HepG2 (cell line): ENCODE data around the gene CDX2. TPM values are rescaled to one million over a fixed set of nuclear protein-coding genes. Genes with fewer than 3 reads are reported as not detected.

Source experiments
- CTCF ChIP-seq: sonication (generic); formaldehyde crosslinking; IDR thresholded peaks from 2 replicates; pipeline ENCODE4 v1.5.0; 2020; ENCODE audit warnings: mild to moderate bottlenecking, missing genetic modification reagents, moderate library complexity
- FOXA3 ChIP-seq: IDR thresholded peaks from 2 replicates; pipeline ENCODE4 v1.6.1; 2016; ENCODE audit warnings: missing genetic modification reagents, missing compliant biosample characterization
- HOXA7 ChIP-seq: sonication (generic); formaldehyde crosslinking; IDR thresholded peaks from 2 replicates; pipeline ENCODE4 v1.8.1; 2022; ENCODE audit warnings: mild to moderate bottlenecking, missing genetic modification reagents, moderate library complexity
- SMC3 ChIP-seq: IDR thresholded peaks from 2 replicates; pipeline ENCODE4 v1.6.1; 2011; ENCODE audit warnings: low read length, improper control_type of control experiment
- SRSF4 ChIP-seq: fragments of 200-400 bp; formaldehyde crosslinking; IDR thresholded peaks from one replicate; pipeline ENCODE4 v1.6.1; 2018; ENCODE audit warnings: mild to moderate bottlenecking, low read depth, low read length, moderate library complexity; ENCODE audit not compliant: poor library complexity, severe bottlenecking
- THAP8 ChIP-seq: sonication (generic); formaldehyde crosslinking; IDR thresholded peaks from 2 replicates; pipeline ENCODE4 v1.5.1; 2020; ENCODE audit warnings: missing genetic modification reagents, mild to moderate bottlenecking, borderline replicate concordance
- ZBTB2 ChIP-seq: sonication (generic); formaldehyde crosslinking; IDR thresholded peaks from 2 replicates; pipeline ENCODE4 v1.8.0; 2022; ENCODE audit warnings: low read depth, missing genetic modification reagents
- ZBTB33 ChIP-seq: sonication (generic); formaldehyde crosslinking; IDR thresholded peaks from 2 replicates; pipeline ENCODE4 v1.4.0; 2020; ENCODE audit warnings: missing genetic modification reagents
- ZHX2 ChIP-seq, 2 experiments: sonication (generic) in 1 of 2; formaldehyde crosslinking in 1 of 2; IDR thresholded peaks; 2 replicates each; pipeline versions ENCODE4 v1.6.1 to v1.9.0; 2014 to 2022; ENCODE audit warnings: antibody characterized with exemption in 1 of 2, borderline replicate concordance in 1 of 2, inconsistent platforms in 1 of 2, low read depth in 1 of 2, missing genetic modification reagents in 1 of 2
- ZIK1 ChIP-seq: sonication (generic); formaldehyde crosslinking; IDR thresholded peaks from 2 replicates; pipeline ENCODE4 v1.5.0; 2020; ENCODE audit warnings: mild to moderate bottlenecking, low read depth, missing genetic modification reagents, borderline replicate concordance
- ZNF10 ChIP-seq: sonication (generic); formaldehyde crosslinking; IDR thresholded peaks from 2 replicates; pipeline ENCODE4 v1.4.0; 2020; ENCODE audit warnings: mild to moderate bottlenecking, low read depth, missing genetic modification reagents, borderline replicate concordance
- ZNF253 ChIP-seq: sonication (generic); formaldehyde crosslinking; IDR thresholded peaks from 2 replicates; pipeline ENCODE4 v1.8.0; 2022; ENCODE audit warnings: mild to moderate bottlenecking, missing genetic modification reagents, borderline replicate concordance
- polyA plus RNA-seq, 8 experiments: library from polyadenylated mRNA; depleted of rRNA in 3 of 8; stranded (reverse) in 7 of 8; unstranded in 1 of 8; fragments of >200 nt; fragmentation: Illumina TruSeq in 4 of 8; extraction: Trizol in 4 of 8; gene quantifications; 2 replicates each; pipeline versions ENCODE4 v1.2.1 to v1.2.3, GENCODE V29; 2011 to 2016; ENCODE audit warnings: low read depth in 4 of 8, missing spikeins in 1 of 8, mixed read lengths in 1 of 8; ENCODE audit not compliant: insufficient read depth in 1 of 8
- total RNA-seq, 5 experiments: library from RNA; depleted of rRNA; stranded (reverse); fragments of >200 nt; fragmentation: Illumina TruSeq; extraction: Trizol; gene quantifications; 2 replicates each; pipeline ENCODE4 v1.2.3, GENCODE V29; 2016; ENCODE audit warnings: low read depth in 1 of 5

CDX2 gene
- total and polyA plus RNA-seq, 2 of the 13 experiments (the other 11 are each of a cell fraction or from before 2014, with no cell fraction given): 0.04 TPM; not detected in 1

DNA sequence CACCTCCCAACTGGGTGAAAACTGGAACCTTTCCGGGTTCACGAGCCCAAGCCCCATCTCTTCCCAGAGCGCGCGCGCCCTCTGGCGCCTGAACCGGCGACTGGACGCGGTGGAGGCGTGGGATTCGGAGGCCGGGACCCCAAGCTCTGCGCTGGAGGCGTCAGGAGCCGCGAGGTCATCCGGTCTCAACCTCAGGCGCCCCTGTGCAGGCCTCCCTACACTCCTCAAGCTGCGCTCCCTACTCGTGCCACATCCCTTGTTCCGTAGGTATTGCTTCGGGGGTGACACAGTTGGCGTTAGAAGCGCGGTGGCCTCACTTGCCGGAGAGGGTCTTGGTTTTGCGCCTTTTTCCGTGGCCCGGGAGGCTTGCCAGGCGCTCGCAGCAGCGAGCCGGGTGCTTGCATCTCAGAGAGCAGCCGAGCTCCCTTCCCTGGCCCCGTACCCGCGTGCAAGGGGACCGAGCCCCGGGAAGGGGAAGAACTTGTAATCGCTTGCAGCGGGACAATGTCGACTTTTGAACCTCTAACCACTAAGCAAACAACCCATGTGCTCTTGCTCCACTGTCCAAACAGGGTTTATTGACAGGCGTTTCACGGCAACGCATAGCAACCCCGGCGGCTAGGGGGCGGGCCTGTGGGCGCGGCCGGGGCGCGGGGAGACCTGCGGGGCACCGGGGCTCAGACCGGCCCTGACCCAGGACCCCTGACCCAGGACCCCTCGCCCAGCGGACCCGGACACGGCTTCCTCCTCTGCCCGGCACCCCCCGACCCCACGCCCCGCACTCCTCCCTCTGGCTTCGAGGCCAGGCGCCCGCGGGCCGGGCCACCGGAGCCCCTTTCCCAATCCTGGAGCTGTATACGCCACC is 8.5 kb downstream of the CDX2 start (continued):
- TF ChIP-seq CTCF (CRISPR knock-in tag) (peak; percentile 90), HOXA7 (CRISPR knock-in tag) (0 out of 2 replicates have a peak, but pooled peaks have one; percentile 32), ZIK1 (CRISPR knock-in tag) (no peak), THAP8 (CRISPR knock-in tag) (no peak), ZHX2 (IDR thresholded peaks at IDR 0.05; ENCODE audit: low read depth) (peak; percentile 27; the same call in 1 of the 2 replicates), ZHX2 (CRISPR knock-in tag; IDR thresholded peaks at IDR 0.05; ENCODE audit: borderline replicate concordance) (0 out of 2 replicates have a peak, but pooled peaks have one; percentile 23), FOXA3 (peak; percentile 98), SMC3 (peak; percentile 12; the same call in 1 of the 2 replicates), ZNF253 (CRISPR knock-in tag) (peak; percentile 93; the same call in 1 of the 2 replicates), ZNF10 (CRISPR knock-in tag) (no peak), ZBTB2 (CRISPR knock-in tag) (peak; percentile 76; the same call in 1 of the 2 replicates), SRSF4 (no peak), ZBTB33 (CRISPR knock-in tag) (no peak)
